Cardiac fibroblast (primary cell): Measurements from ENCODE around the gene YDJC.

ENCODE experiments used
- DNase-seq, 2 donors: peaks; one replicate each; pipeline versions ENCODE4 v3.0.0 to v3.0.0-alpha.2; 2010; ENCODE audit warnings: low read depth in 2 of 2
- H3K4me3 ChIP-seq, 2 donors: replicated peaks in 1 of 2; 1 replicate in 1 of 2; 2 replicates in 1 of 2; pipeline ENCODE4 v1.5.1; 2011; ENCODE audit warnings: low read depth in 2 of 2, low read length in 2 of 2, mild to moderate bottlenecking in 2 of 2, moderate library complexity in 1 of 2
- TF ChIP-seq, protein P1 (sequence below): IDR thresholded peaks from one replicate; pipeline ENCODE4 v1.5.1; 2011; ENCODE audit warnings: low read depth, mild to moderate bottlenecking, low read length, inconsistent platforms

The YDJC gene

DNA sequence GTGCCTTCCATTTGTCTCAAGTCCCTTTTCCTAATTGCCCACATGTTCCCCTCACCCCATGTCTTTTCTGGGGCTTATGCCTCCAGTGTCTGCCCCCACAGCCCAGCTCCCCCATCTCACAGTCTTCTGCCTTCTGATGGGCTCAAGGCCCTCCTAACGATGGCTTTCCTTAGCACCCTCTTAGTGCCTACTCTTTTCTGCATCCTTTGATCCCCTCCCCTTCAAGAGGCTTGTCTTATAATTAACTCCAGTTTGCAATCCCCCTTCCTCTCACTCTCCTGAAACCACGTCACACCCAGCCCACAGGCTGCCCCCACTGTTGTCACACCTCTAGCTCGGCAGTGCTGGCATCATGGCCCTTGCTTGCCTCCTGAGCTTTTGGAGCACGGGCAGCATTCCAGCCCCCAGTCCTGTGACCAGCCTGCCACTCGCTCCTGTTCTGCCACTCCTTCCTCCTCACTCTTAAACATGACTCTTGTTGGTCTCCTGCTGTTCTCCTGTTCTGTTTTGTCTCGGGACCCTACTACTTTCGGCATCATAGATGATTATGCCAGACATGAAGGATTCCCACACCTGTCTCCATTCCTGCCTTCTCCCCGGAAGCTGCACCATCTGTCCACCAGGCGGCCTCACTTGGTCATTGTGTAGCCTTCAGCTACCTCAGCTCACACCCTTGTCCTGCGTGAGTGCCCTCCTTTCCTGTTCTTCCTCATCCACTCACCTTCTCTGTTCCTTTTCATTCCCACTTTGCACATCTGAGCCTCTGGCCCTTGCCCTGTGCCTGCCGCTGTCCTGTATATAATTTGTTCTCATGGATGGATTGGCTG, 36.2 kb downstream of the YDJC start:
- no peak overlapping the region for H3K4me3 ChIP-seq
- DNase-seq: no peak
- TF ChIP-seq, protein P1, sequence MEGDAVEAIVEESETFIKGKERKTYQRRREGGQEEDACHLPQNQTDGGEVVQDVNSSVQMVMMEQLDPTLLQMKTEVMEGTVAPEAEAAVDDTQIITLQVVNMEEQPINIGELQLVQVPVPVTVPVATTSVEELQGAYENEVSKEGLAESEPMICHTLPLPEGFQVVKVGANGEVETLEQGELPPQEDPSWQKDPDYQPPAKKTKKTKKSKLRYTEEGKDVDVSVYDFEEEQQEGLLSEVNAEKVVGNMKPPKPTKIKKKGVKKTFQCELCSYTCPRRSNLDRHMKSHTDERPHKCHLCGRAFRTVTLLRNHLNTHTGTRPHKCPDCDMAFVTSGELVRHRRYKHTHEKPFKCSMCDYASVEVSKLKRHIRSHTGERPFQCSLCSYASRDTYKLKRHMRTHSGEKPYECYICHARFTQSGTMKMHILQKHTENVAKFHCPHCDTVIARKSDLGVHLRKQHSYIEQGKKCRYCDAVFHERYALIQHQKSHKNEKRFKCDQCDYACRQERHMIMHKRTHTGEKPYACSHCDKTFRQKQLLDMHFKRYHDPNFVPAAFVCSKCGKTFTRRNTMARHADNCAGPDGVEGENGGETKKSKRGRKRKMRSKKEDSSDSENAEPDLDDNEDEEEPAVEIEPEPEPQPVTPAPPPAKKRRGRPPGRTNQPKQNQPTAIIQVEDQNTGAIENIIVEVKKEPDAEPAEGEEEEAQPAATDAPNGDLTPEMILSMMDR: peak; percentile 43

DNA sequence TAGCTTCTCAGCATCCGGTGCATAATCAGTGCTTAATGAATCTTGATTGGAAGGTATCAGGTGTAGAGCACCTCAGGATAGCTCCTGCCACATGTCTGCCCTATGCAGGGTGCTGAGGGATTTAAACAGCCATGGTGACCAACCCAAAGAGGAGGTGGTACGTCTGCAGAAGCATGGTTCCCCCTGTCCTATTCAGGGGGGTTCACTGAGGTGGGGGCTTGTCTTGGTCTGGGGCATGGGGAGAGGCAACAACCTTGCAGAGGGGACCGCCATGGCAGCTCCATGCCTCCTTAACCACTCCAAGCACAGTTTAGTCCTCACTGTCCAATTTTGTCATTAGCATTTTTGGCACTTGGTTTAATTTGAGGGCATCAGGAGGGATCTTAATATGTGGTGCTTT, 37.4 kb downstream of the YDJC start:
- no peak overlapping the region for H3K4me3 ChIP-seq
- TF ChIP-seq, protein P1: no peak
- DNase-seq: no peak

DNA sequence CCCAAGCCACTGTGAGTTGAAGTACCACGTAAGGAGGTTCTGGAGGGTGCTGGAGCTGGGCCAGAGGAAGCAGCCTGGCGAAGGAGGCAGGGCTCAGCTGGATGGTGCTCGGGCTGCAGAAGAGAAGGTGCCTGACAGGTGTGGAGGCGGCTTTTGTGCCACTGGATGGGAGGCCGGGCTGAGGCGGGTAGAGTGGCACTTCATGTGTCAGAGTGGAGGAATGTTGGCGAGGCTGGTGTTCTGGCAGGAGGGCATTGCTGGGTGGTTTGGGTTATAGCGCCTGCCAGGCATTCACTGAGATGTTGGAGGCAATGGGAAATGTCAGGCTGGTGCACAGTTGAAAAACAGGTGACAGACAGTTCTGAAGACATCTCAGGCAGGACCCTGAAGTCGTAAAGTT, 38.1 kb downstream of the YDJC start:
- no peak overlapping the region for H3K4me3 ChIP-seq
- TF ChIP-seq, protein P1: no peak
- DNase-seq: no peak

GRCh38 chr22:21590809-21591641, 38.8 kb downstream of the YDJC start:
- TF ChIP-seq, protein P1: no peak
- no peak for DNase-seq
- H3K4me3 ChIP-seq: no peak overlapping the region

DNA sequence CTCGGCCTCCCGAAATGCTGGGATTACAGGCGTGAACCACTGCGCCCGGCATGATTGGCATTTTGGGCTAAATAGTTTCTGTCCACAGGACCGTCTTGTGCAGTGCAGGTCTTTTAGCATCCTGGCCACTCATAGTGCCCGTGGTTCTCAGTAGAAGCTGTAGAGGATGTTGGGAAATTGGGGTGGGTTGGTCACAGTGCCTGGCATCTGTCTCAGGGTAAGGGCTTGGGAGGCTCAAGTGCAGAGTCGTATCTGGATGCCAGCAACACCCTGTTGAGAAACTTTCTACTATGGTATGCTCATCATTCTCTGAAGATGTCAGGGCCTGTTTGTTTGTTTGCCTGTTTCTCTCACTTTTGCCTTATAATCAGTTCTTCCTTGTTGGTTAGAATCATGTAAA, 40.4 kb downstream of the YDJC start:
- H3K4me3 ChIP-seq: no peak overlapping the region
- no peak for DNase-seq
- TF ChIP-seq, protein P1: no peak

DNA sequence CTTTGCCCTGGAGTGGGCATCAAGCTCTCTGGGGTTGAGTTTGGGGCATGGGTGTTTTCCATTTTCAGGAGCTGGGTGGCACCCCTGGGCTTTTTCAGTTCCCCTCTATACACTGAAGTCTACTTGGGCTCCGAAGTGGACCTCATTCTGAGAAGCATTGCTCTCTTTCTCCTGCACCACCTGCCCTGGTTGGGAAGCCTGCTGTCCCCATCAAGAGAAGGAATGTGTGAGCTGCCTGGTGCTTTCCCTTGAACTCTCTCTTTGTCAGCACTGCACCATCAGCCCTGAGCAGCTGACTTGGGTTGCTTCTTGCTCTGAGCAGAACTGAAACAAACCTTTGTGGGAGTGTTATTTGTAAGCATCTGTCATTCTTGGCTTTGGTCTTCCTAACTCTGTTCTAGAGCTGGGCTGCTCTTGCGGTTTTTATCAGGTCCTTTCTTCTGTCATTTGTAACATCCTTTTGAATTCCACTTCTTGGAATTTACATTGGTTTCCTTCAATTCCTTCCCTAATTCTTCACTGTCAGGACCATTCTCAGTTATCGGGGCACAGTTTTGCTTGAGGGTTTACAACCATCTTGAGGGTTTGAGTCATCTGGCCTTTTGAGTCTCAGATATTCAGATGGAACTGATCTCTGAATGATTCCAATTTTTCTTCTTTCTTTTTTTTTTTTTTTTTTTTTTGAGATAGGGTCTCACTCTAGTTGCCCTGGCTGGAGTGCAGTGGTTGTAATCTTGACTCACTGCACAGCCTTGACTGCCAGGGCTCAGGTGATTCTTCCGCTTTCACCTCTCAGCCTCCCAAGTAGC, 41.8 kb downstream of the YDJC start:
- peak; percentile 17 to 38 for DNase-seq
- TF ChIP-seq, protein P1: no peak
- H3K4me3 ChIP-seq: no peak overlapping the region
